ENCODE measurements around the gene FAM47E.

The FAM47E gene

GRCh38 chr4:76301775-76302162 lies 50.2 kb downstream of the FAM47E start:
- DNase-seq = no peak

GRCh38 chr4:76302826-76303438 lies 51.4 kb downstream of the FAM47E start:
- DNase-seq = peak; percentile 38

GRCh38 chr4:76305033-76305687 lies 53.6 kb downstream of the FAM47E start:
- peak; percentile 18 for DNase-seq

GRCh38 chr4:76305971-76306881 lies 54.7 kb downstream of the FAM47E start, which contains the start of gene STBD1:
TSS of gene STBD1 (plus strand) at chr4:76306733. CDS start at chr4:76306770, 37 bp downstream.
- peak; percentile 67 for DNase-seq

GRCh38 chr4:76306882-76307659 lies 55.5 kb downstream of the FAM47E start:
- DNase-seq = peak; percentile 80

- DNase-seq = no peak
These were observed 56.1 kb downstream of the FAM47E start for GRCh38 chr4:76307660-76308014.

GRCh38 chr4:76308548-76308947 lies 57.0 kb downstream of the FAM47E start:
- DNase-seq = peak; percentile 23

GRCh38 chr4:76309939-76310550 lies 58.5 kb downstream of the FAM47E start:
- DNase-seq = no peak

- no peak for DNase-seq
These were observed 59.2 kb downstream of the FAM47E start for GRCh38 chr4:76310683-76311082.

GRCh38 chr4:76311896-76312331 lies 60.4 kb downstream of the FAM47E start:
- DNase-seq = no peak

GRCh38 chr4:76312457-76312856 lies 60.9 kb downstream of the FAM47E start:
- no peak for DNase-seq

- no peak for DNase-seq
These were observed 62.0 kb downstream of the FAM47E start for GRCh38 chr4:76313547-76313946.

GRCh38 chr4:76315267-76315918 lies 63.9 kb downstream of the FAM47E start:
- DNase-seq = no peak

- DNase-seq = no peak
These were observed 64.6 kb downstream of the FAM47E start for GRCh38 chr4:76316131-76316530.

- no peak for DNase-seq
These were observed 70.7 kb downstream of the FAM47E start for GRCh38 chr4:76322236-76322635.

- DNase-seq = no peak
These were observed 73.6 kb downstream of the FAM47E start for GRCh38 chr4:76325072-76325471.

- DNase-seq = no peak
These were observed 75.0 kb downstream of the FAM47E start for GRCh38 chr4:76326515-76326914.

Data from hematopoietic multipotent progenitor cell treated with erythropoietin and hydrocortisone succinate and interleukin-3 and kit ligand, for 4 days (in vitro differentiated cells).